Cardiac fibroblast (primary cell): ENCODE results near the gene LAT.
A peak's percentile ranks its signal among the peaks of the same experiment; 100 is the strongest.

ENCODE experiments used
- DNase-seq, 2 donors: peaks; one replicate each; pipeline versions ENCODE4 v3.0.0 to v3.0.0-alpha.2; 2010; ENCODE audit warnings: low read depth in 2 of 2
- H3K4me3 ChIP-seq, 2 donors: replicated peaks in 1 of 2; 1 replicate in 1 of 2; 2 replicates in 1 of 2; pipeline ENCODE4 v1.5.1; 2011; ENCODE audit warnings: low read depth in 2 of 2, low read length in 2 of 2, mild to moderate bottlenecking in 2 of 2, moderate library complexity in 1 of 2
- CTCF ChIP-seq: IDR thresholded peaks from one replicate; pipeline ENCODE4 v1.5.1; 2011; ENCODE audit warnings: low read depth, mild to moderate bottlenecking, low read length, inconsistent platforms

LAT gene

GRCh38 chr16:28943281-28943680 lies 41.6 kb upstream of the LAT start:
- DNase-seq = no peak
- no peak overlapping the region for H3K4me3 ChIP-seq
- no peak for TF ChIP-seq CTCF

- TF ChIP-seq CTCF = no peak
- no peak for DNase-seq
- H3K4me3 ChIP-seq = no peak overlapping the region
Observed at GRCh38 chr16:28946681-28947080, 38.2 kb upstream of the LAT start.

GRCh38 chr16:28950648-28951409 lies 34.0 kb upstream of the LAT start, which contains the start of gene NFATC2IP:
TSS of gene NFATC2IP (plus strand) at chr16:28950937. CDS start at chr16:28951012, 75 bp downstream.
- no peak for TF ChIP-seq CTCF
- DNase-seq = peak; percentile 100

GRCh38 chr16:28951410-28951943 lies 33.4 kb upstream of the LAT start:
- peak overlapping the region; percentile 82 to 89 for H3K4me3 ChIP-seq
- DNase-seq = no peak

More at GRCh38 chr16:28950648-28951409, 34.0 kb upstream of the LAT start, which contains the start of gene NFATC2IP:
- H3K4me3 ChIP-seq = peak within 1 kb of the TSS; percentile 82 to 89

GRCh38 chr16:28958216-28958615 lies 26.6 kb upstream of the LAT start:
- TF ChIP-seq CTCF = no peak

More at GRCh38 chr16:28951410-28951943, 33.4 kb upstream of the LAT start:
- TF ChIP-seq CTCF = no peak

GRCh38 chr16:28958836-28959235 lies 26.0 kb upstream of the LAT start:
- no peak overlapping the region for H3K4me3 ChIP-seq
- DNase-seq = no peak
- TF ChIP-seq CTCF = no peak

More at GRCh38 chr16:28958216-28958615, 26.6 kb upstream of the LAT start:
- DNase-seq = no peak
- no peak overlapping the region for H3K4me3 ChIP-seq
